HG02885 (cell line): ENCODE data around the gene CREBRF.
A peak's percentile ranks its signal among the peaks of the same experiment; 100 is the strongest.
"Not testable (repeated sequence)": the region's sequence is repeated elsewhere in the genome, so short reads cannot be mapped to it uniquely, and the experiment has no call there.

ENCODE experiments used
- ATAC-seq: cut with Tn5 transposase; IDR thresholded peaks from one replicate; pipeline ENCODE4 v1.9.1; 2021; ENCODE audit warnings: mild to moderate bottlenecking; ENCODE audit not compliant: unreplicated experiment, poor library complexity

Gene CREBRF

GRCh38 chr5:173055983-173056782 is at the start of gene CREBRF:
CREBRF (plus strand) TSS chr5:173056352; CDS start chr5:173080776, 24,424 bp downstream.
- peak; percentile 77 for ATAC-seq

- no peak for ATAC-seq
These were observed 46.1 kb upstream of the CREBRF start for GRCh38 chr5:173010021-173010420.

DNA sequence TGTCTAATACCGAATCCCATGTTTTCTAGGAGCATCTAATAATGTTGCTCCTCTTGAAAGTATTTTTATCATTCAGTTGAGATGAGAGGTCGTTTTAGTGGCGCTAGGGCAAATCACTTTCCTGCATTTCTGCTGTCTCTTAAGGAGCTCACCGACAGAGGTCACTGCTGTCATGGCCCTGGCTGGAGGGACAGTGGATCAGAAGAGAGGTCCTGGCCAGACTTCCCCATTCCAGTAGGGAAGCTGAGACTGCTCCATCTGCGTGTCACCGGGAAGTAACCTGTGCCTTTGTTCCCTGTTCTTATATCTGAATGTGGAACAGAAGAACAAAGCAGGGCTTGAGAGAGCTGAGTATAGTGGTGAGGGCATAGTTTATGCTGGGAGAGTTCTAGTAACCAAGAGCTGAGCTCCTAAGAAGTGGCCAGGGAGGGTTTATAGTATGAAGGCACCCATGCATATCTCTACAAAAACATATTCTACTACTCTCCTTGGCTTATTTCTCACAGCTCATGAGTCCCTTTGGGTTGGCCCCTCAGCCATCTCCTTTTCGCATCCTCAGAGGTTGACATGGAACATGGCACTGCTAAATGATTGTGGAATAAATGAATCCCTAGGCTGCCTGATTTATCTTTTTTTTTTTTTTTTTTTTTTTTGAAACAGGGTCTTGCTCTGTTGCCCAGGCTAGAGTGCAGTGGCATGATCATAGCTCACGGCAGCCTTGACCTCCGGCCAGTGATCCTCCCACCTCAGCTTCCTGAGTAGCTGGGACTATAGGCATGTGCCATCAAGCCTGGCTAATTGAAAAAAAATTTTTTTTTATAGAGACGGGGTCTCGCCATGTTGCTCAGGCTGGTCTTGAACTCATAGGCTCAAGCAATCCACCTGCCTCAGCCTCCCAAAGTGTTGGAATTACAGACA is 45.3 kb upstream of the CREBRF start:
- ATAC-seq, result no peak

GRCh38 chr5:173011566-173011965 is 44.6 kb upstream of the CREBRF start:
- ATAC-seq, result no peak

DNA sequence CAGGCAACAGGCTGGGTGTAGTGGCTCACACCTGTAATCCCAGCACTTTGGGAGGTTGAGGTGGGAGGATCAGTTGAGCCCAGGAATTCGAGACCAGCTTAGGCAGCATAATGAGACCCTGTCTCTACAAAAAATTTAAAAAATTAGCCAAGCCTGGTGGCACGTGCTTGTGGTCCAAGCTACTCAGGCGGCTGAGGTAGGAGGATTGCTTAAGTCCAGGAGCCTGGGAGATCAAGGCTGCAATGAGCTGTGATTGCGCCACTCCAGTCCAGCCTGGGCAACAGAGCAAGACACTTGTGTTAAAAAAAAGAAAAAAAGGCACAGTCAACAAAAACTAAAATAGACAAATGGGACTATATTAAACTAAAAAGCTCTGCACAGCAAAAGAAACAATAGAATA is 43.3 kb upstream of the CREBRF start:
- no peak for ATAC-seq

GRCh38 chr5:173014671-173015070 is 41.5 kb upstream of the CREBRF start:
- ATAC-seq, result no peak

- no peak for ATAC-seq
These were observed 41.0 kb upstream of the CREBRF start for GRCh38 chr5:173015192-173015591.

GRCh38 chr5:173015598-173016455 is 40.3 kb upstream of the CREBRF start:
- ATAC-seq, result no peak

DNA sequence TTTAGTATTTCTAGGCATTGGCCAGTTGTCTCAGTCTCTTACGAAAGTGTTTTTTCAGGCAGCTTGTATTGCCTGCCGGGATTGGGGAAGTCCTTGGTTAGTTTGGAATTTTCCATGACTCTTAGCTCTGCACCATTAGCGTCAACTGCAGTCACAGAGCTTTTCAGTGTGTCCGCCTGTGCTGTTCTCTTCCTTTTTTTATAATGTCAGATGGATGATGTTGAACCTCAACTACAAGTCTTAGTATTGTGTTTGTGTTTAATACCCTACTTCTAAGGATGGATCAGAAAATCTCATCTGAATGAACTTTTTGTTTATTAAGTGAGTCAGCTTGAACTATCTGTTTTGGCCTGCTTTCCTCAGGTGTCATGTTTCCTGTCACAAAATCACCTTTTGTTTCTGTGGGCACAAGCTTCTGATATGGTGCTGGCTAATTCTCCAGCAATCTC is 39.5 kb upstream of the CREBRF start:
- no peak for ATAC-seq

DNA sequence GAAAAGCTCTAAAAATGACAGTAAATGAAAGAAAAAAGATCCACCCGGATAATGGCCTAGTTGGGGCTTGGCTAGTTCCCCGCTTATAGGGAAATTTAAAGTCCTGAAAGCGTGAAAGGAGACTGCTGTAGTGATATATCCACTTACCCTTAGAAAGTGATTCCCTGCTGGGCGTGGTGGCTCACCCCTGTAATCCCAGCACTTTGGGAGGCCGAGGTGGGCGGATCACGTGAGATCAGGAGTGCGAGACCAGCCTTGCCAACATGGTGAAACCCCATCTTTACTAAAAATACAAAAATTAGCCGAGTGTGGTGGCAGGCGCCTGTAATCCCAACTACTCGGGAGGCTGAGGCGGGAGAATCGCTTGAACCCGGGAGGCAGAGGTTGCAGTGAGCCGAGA is 39.1 kb upstream of the CREBRF start:
- not testable (repeated sequence) for ATAC-seq

- ATAC-seq, result no peak
These were observed 37.8 kb upstream of the CREBRF start for GRCh38 chr5:173018358-173018757.

- no peak for ATAC-seq
These were observed 36.0 kb upstream of the CREBRF start for GRCh38 chr5:173020154-173020581.

- ATAC-seq, result no peak
These were observed 35.5 kb upstream of the CREBRF start for GRCh38 chr5:173020643-173021042.

DNA sequence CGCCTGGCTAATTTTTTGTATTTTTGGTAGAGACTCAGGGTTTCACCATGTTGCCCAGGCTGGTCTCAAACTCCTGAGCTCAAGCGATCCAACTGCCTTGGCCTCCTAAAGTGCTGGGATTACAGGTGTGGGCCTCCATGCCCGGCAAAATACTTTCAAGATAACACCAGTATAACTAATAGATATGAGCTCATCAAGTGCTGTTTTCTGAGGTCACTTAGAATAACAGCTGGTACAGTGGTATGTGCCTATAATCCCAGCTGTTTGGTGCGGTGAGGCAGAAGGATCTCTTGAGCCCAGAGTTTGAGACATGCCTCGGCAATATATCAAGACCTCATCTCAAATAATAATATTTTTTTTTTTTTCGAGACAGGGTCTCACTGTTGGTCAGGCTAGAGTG is 30.5 kb upstream of the CREBRF start:
- ATAC-seq, result no peak

GRCh38 chr5:173027905-173028304 is 28.2 kb upstream of the CREBRF start:
- ATAC-seq, result no peak

DNA sequence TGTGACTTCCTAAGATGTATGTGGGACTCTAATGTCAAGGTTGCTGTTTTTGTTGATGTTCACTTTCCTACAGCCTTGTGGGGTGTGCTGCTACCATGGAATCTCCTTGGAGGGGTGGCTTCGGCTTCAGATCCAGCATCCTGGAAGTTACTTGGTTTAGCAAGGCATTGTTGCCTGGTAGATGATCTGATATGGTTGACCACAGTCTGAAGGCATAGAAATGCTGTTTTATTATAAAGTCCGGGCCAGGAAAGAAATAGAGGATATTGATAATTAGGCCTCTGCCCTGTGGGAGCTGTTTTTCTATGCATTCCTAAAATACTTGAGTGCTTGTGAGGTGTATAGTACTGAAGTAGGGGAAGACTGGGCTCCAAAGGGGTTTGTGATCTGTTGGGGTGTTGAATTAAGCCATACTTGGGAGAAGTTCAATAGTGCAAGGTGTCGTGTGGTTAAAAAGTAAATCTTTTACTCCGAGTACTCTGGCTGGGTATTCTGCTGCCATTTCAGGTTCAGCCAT is 27.3 kb upstream of the CREBRF start:
- ATAC-seq, result no peak

GRCh38 chr5:173029499-173029921 is 26.6 kb upstream of the CREBRF start:
- ATAC-seq, result no peak

DNA sequence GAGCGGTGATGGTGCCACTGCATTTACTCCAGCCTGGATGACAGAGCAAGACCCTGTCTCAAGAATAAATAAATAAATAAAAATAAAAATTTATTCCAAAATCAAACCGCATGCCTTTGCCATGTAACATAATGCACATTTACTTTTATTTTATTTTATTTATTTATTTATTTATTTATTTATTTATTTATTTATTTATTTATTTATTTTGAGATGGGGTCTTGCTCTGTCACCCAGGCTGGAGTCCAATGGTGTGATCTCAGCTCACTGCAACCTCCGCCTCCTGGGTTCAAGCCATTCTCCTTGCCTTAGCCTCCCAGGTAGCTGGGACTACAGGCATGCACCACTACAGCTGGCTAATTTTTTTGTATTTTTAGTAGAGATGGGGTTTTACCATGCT is 24.1 kb upstream of the CREBRF start:
- not testable (repeated sequence) for ATAC-seq

GRCh38 chr5:173032730-173033129 is 23.4 kb upstream of the CREBRF start:
- no peak for ATAC-seq

DNA sequence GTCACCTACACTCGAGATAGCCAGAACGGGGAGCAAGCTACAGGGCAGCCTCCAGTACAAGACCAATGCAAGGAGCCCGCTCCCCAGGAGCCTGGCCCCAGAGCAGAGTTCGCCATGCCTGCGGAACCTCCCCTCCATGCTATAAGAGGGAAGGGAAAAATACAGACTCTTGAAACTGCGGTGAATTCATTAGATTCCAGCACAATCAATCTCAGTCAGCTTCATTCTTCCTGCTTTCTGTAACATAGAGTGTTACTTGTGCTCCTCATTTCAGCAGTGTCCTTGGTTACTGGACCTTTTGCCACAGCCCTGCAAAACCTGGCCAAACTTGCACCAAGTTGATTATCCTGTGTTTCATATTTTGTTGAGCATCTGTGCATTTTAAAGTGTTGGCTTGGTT is 22.2 kb upstream of the CREBRF start:
- ATAC-seq, result no peak
